Measurements from ENCODE around the gene FAM200C.

The FAM200C gene

GRCh38 chr5:160435532-160435931, 35.7 kb upstream of the FAM200C start:
- no peak overlapping the region for H3K4me3 ChIP-seq (replicated peaks; ENCODE audit: low read depth, low read length)
- DNase-seq (ENCODE audit: low read depth), result no peak
- no peak for TF ChIP-seq CTCF (IDR thresholded peaks at IDR 0.05; ENCODE audit: low read length, missing control alignments)

- no peak overlapping the region for H3K4me3 ChIP-seq (replicated peaks; ENCODE audit: low read depth, low read length)
- TF ChIP-seq CTCF (IDR thresholded peaks at IDR 0.05; ENCODE audit: low read length, missing control alignments), result no peak
- no peak for DNase-seq (ENCODE audit: low read depth)
These were observed 34.2 kb upstream of the FAM200C start for GRCh38 chr5:160434022-160434531.

DNA sequence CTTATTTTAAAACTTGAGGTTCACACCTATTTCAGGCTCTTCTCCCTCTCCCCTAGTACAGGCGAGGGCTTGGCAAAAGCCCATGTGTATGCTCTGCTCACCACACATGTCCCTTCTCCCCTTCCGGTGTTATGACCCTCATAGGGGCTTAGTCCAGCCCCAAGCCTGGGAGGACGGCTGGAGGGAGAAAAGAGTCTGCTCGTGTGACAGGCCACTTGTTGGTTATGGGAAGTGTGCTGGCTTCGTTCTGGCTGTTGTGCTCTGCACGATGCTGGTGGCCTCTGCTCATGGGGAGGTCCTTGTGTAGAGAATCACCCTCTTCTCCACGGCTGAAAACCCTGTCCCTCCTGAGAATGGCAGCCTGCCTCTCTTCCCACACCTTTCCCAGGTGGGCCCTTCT, 32.9 kb upstream of the FAM200C start:
- TF ChIP-seq CTCF (IDR thresholded peaks at IDR 0.05; ENCODE audit: low read length, missing control alignments), result no peak
- no peak for DNase-seq (ENCODE audit: low read depth)
- no peak overlapping the region for H3K4me3 ChIP-seq (replicated peaks; ENCODE audit: low read depth, low read length)

DNA sequence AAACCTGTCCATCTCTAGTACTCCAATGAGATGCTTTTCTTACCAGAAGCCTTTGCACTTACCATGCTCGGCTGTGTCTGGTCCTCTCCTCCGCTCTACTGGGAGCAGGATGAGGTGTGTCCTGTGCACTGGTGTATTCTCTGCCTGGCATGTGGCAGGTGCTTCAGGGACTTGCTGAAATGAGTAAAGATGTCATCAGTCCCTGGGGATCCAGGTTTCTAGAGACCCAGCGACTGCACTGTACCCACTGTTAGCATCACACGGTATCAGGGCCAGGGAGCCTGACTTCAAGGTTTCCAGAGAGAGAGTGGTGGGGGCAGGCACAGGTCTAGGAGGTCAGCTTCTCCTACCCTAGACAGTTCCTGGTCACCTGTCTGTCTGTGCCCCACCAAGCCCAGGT, 32.3 kb upstream of the FAM200C start:
- no peak for TF ChIP-seq CTCF (IDR thresholded peaks at IDR 0.05; ENCODE audit: low read length, missing control alignments)
- no peak overlapping the region for H3K4me3 ChIP-seq (replicated peaks; ENCODE audit: low read depth, low read length)
- DNase-seq (ENCODE audit: low read depth), result no peak

DNA sequence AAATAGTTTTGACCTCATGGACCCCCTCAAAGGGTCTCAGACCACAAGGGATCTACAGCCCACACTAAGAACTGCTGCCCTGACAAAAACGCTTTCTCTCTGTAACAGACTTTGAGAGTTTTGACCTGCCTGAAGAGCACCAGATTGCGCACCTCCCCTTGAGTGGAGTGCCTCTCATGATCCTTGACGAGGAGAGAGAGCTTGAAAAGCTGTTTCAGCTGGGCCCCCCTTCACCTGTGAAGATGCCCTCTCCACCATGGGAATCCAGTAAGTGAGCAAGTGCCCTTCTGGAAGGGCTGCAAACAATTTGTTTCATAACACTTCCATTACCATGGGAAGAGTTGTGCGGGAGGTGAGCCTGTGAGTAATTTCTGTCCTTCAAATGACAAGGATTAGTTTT, 27.8 kb upstream of the FAM200C start:
- TF ChIP-seq CTCF (IDR thresholded peaks at IDR 0.05; ENCODE audit: low read length, missing control alignments), result no peak
- DNase-seq (ENCODE audit: low read depth), result no peak

GRCh38 chr5:160423099-160423498, 23.2 kb upstream of the FAM200C start:
- no peak for DNase-seq (ENCODE audit: low read depth)
- no peak for TF ChIP-seq CTCF (IDR thresholded peaks at IDR 0.05; ENCODE audit: low read length, missing control alignments)

More for the DNA sequence above, 27.8 kb upstream of the FAM200C start:
- no peak overlapping the region for H3K4me3 ChIP-seq (replicated peaks; ENCODE audit: low read depth, low read length)

GRCh38 chr5:160421625-160422258, 21.9 kb upstream of the FAM200C start, which contains the start of gene PTTG1:
Gene PTTG1, plus strand, starts transcription at chr5:160421855. Its CDS starts 458 bp downstream, at chr5:160422313.
- peak; percentile 97 for DNase-seq (ENCODE audit: low read depth)
- H3K4me3 ChIP-seq (replicated peaks; ENCODE audit: low read depth, low read length), result peak within 1 kb of the TSS; percentile 68
- no peak for TF ChIP-seq CTCF (IDR thresholded peaks at IDR 0.05; ENCODE audit: low read length, missing control alignments)

More at GRCh38 chr5:160423099-160423498, 23.2 kb upstream of the FAM200C start:
- peak overlapping the region; percentile 68 for H3K4me3 ChIP-seq (replicated peaks; ENCODE audit: low read depth, low read length)
